HFFc6 (cell line): ENCODE measurements around the gene GPR34. TPM values are rescaled to one million over a fixed set of nuclear protein-coding genes. Genes with fewer than 3 reads are reported as not detected.

Experiments used
- DNase-seq: peaks from one replicate; pipeline ENCODE4 v3.0.0-alpha.2; 2018
- H3K27ac Mint-ChIP-seq: 2 replicates; pipeline ENCODE4 v1.8.0; 2020; ENCODE audit warnings: mild to moderate bottlenecking, mixed read lengths
- H3K27me3 Mint-ChIP-seq: 2 replicates; pipeline ENCODE4 v1.8.0; 2021; ENCODE audit warnings: mild to moderate bottlenecking, moderate library complexity, mixed read lengths; ENCODE audit not compliant: insufficient read depth
- H3K36me3 Mint-ChIP-seq: 2 replicates; pipeline ENCODE4 v1.8.0; 2021; ENCODE audit warnings: low read depth, mixed read lengths
- H3K4me1 Mint-ChIP-seq: 2 replicates; pipeline ENCODE4 v1.8.0; 2020; ENCODE audit warnings: low read depth, mixed read lengths
- H3K4me3 Mint-ChIP-seq: 2 replicates; pipeline ENCODE4 v1.8.0; 2020; ENCODE audit warnings: mild to moderate bottlenecking, moderate library complexity, mixed read lengths
- H3K9me3 Mint-ChIP-seq: 2 replicates; pipeline ENCODE4 v1.8.0; 2020; ENCODE audit warnings: mild to moderate bottlenecking, mixed read lengths
- total RNA-seq, 6 experiments: library from RNA; stranded (reverse); fragmentation: NEBNext Ultra II Directional; extraction: Animal tissue kit (Norgen Biotek cat#: 25700); gene quantifications; 2 replicates in 1 of 6; 3 replicates in 5 of 6; pipeline ENCODE4 v1.2.3, GENCODE V29; 2021
- TF ChIP-seq, protein P1 (sequence below): fragments of 200-600 bp; sonication (generic); IDR thresholded peaks from 2 replicates; pipeline ENCODE4 v1.5.0; 2021; ENCODE audit warnings: antibody characterized with exemption, mild to moderate bottlenecking

The GPR34 gene
- total RNA-seq, 6 experiments from 2014 or later = not detected

DNA sequence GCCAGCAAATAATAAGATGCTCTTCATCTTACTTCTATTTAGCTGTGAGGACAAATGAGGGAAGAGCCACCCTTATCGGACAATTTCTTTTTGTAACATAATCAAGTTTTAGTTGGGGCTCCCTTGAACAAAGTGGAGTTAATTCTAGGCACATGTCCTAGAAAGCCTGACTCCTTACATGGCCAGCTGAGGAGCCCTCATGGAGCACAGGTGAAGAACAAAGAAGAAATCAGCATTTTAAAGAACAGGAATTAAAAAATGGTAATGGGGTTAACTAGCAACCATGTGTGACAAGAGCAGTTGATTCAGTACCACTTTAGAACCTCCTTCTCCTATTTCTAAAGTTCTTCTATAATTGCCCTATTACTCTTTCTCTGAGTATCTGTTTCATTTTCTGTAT is 51.1 kb downstream of the GPR34 start:
- H3K4me1 Mint-ChIP-seq = no peaks in the 10 kb centered on the region
- H3K4me3 Mint-ChIP-seq = no peak overlapping the region
- H3K27ac Mint-ChIP-seq = no peak overlapping the region
- no peaks in the 10 kb centered on the region; the same call in 1 of the 2 replicates for H3K27me3 Mint-ChIP-seq
- H3K36me3 Mint-ChIP-seq = no peaks in the 10 kb centered on the region
- no peaks in the 10 kb centered on the region for H3K9me3 Mint-ChIP-seq
- no peak for DNase-seq
- TF ChIP-seq, protein P1, sequence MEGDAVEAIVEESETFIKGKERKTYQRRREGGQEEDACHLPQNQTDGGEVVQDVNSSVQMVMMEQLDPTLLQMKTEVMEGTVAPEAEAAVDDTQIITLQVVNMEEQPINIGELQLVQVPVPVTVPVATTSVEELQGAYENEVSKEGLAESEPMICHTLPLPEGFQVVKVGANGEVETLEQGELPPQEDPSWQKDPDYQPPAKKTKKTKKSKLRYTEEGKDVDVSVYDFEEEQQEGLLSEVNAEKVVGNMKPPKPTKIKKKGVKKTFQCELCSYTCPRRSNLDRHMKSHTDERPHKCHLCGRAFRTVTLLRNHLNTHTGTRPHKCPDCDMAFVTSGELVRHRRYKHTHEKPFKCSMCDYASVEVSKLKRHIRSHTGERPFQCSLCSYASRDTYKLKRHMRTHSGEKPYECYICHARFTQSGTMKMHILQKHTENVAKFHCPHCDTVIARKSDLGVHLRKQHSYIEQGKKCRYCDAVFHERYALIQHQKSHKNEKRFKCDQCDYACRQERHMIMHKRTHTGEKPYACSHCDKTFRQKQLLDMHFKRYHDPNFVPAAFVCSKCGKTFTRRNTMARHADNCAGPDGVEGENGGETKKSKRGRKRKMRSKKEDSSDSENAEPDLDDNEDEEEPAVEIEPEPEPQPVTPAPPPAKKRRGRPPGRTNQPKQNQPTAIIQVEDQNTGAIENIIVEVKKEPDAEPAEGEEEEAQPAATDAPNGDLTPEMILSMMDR = no peak

Other genes starting within 250 kb of the GPR34 start
- gene NYX, start 241.6 kb upstream of the GPR34 start, total RNA-seq = not detected
- gene GPR82, start 35.2 kb downstream of the GPR34 start, total RNA-seq = not detected
- gene CASK, start 234.6 kb downstream of the GPR34 start, total RNA-seq = 10 to 100 TPM; 34.7 to 37.1 (median 35.4) TPM